OCI-LY1 (cell line): ENCODE measurements around the gene PCBD1.

ENCODE experiments used
- H2AFZ ChIP-seq: fragments of 200-600 bp; sonication (generic), shearing (Covaris generic); 2 replicates; pipeline ENCODE4 v1.6.0; 2014; ENCODE audit warnings: antibody characterized with exemption, mild to moderate bottlenecking, low read length
- H3F3A ChIP-seq: fragments of 200-600 bp; sonication (generic), shearing (Covaris generic); 2 replicates; pipeline ENCODE4 v1.6.0; 2014; ENCODE audit warnings: mild to moderate bottlenecking, antibody characterized with exemption, low read length, moderate library complexity; ENCODE audit not compliant: insufficient read depth
- H3K27ac ChIP-seq: fragments of 200-600 bp; sonication (generic); 2 replicates; pipeline ENCODE4 v1.5.1; 2014; ENCODE audit warnings: low read length, mixed run types, mild to moderate bottlenecking, low read depth; ENCODE audit not compliant: poor library complexity, severe bottlenecking
- H3K27me3 ChIP-seq: fragments of 200-600 bp; sonication (generic); 2 replicates; pipeline ENCODE4 v1.6.0; 2014; ENCODE audit warnings: antibody characterized with exemption, mild to moderate bottlenecking, low read length, moderate library complexity; ENCODE audit not compliant: insufficient read depth
- H3K36me3 ChIP-seq: fragments of 200-600 bp; sonication (generic); 2 replicates; pipeline ENCODE4 v1.6.1; 2014; ENCODE audit warnings: mild to moderate bottlenecking, antibody characterized with exemption, low read length, moderate library complexity, mixed read lengths; ENCODE audit not compliant: insufficient read depth
- H3K4me1 ChIP-seq: fragments of 200-600 bp; sonication (generic); 2 replicates; pipeline ENCODE4 v1.5.1; 2014; ENCODE audit warnings: mild to moderate bottlenecking, low read length, moderate library complexity; ENCODE audit not compliant: insufficient read depth, severe bottlenecking
- H3K4me2 ChIP-seq: fragments of 200-600 bp; sonication (generic), shearing (Covaris generic); 2 replicates; pipeline ENCODE4 v1.6.1; 2014; ENCODE audit warnings: low read length
- H3K4me3 ChIP-seq: fragments of 200-600 bp; sonication (generic); 2 replicates; pipeline ENCODE4 v1.5.1; 2014; ENCODE audit warnings: low read length, low read depth, mild to moderate bottlenecking, mixed read lengths; ENCODE audit not compliant: poor library complexity, severe bottlenecking
- H3K79me2 ChIP-seq: fragments of 200-600 bp; shearing (Covaris generic); 2 replicates; pipeline ENCODE4 v1.6.1; 2016; ENCODE audit warnings: mixed run types, low read length, mixed read lengths; ENCODE audit not compliant: insufficient read depth
- H3K9ac ChIP-seq: fragments of 200-600 bp; sonication (generic), shearing (Covaris generic); 2 replicates; pipeline ENCODE4 v1.6.1; 2014; ENCODE audit warnings: mild to moderate bottlenecking, low read length, mixed read lengths
- H3K9me2 ChIP-seq: fragments of 200-600 bp; sonication (generic), shearing (Covaris generic); 2 replicates; pipeline ENCODE4 v1.6.1; 2014; ENCODE audit warnings: low read depth, mild to moderate bottlenecking, low read length, mixed read lengths
- H3K9me3 ChIP-seq: fragments of 200-600 bp; shearing (Covaris generic); 2 replicates; pipeline ENCODE4 v1.6.1; 2014; ENCODE audit warnings: low read length, mixed read lengths
- H4K20me1 ChIP-seq: fragments of 200-600 bp; sonication (generic), shearing (Covaris generic); 2 replicates; pipeline ENCODE4 v1.6.0; 2016; ENCODE audit warnings: mild to moderate bottlenecking, low read length; ENCODE audit not compliant: insufficient read depth
- EZH2 ChIP-seq: fragments of 200-600 bp; sonication (generic), shearing (Covaris generic); IDR thresholded peaks from 2 replicates; pipeline ENCODE4 v1.8.0; 2017; ENCODE audit warnings: borderline replicate concordance, mixed run types, mild to moderate bottlenecking, antibody characterized with exemption, low read length, moderate library complexity, mixed read lengths
- TF ChIP-seq, protein P1 (sequence below): fragments of 200-600 bp; sonication (generic), shearing (Covaris generic); IDR thresholded peaks from 2 replicates; pipeline ENCODE4 v1.5.1; 2017; ENCODE audit warnings: mild to moderate bottlenecking, antibody characterized with exemption, low read length, moderate library complexity, mixed read lengths

Gene PCBD1

DNA sequence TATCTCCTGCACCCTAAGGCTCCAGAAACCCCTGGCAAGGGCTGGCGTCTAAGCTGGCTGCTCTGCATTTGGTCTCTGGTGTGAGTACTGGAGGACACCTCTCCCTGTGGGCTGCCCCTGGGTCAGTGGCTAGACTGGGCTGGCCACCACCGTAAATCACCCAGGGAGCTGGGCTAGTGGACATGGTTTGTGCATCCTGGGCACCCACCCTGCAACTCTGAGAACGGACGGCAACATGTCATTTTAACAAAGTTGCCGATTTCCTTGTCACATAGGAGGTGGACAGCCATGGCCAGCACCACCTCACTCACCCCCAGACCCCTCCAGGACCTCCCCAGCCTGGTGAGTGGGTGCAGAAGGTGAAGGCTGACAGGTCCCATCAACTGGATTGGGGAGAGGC, 26.8 kb upstream of the PCBD1 start:
- no peaks in the 10 kb centered on the region for H3K36me3 ChIP-seq
- no peak overlapping the region for H3K27ac ChIP-seq
- no peaks in the 10 kb centered on the region for H3K9me2 ChIP-seq
- no peak overlapping the region for H3K4me3 ChIP-seq
- H3K4me2 ChIP-seq = no peak overlapping the region
- no peaks in the 10 kb centered on the region for H3K4me1 ChIP-seq
- H3K9me3 ChIP-seq = no peaks in the 10 kb centered on the region
- no peaks in the 10 kb centered on the region; the same call in 1 of the 2 replicates for H3K27me3 ChIP-seq
- no peak overlapping the region for H2AFZ ChIP-seq
- TF ChIP-seq EZH2 = no peak
- TF ChIP-seq, protein P1, sequence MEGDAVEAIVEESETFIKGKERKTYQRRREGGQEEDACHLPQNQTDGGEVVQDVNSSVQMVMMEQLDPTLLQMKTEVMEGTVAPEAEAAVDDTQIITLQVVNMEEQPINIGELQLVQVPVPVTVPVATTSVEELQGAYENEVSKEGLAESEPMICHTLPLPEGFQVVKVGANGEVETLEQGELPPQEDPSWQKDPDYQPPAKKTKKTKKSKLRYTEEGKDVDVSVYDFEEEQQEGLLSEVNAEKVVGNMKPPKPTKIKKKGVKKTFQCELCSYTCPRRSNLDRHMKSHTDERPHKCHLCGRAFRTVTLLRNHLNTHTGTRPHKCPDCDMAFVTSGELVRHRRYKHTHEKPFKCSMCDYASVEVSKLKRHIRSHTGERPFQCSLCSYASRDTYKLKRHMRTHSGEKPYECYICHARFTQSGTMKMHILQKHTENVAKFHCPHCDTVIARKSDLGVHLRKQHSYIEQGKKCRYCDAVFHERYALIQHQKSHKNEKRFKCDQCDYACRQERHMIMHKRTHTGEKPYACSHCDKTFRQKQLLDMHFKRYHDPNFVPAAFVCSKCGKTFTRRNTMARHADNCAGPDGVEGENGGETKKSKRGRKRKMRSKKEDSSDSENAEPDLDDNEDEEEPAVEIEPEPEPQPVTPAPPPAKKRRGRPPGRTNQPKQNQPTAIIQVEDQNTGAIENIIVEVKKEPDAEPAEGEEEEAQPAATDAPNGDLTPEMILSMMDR = no peak
- H3K9ac ChIP-seq = no peak overlapping the region
- H3F3A ChIP-seq = no peaks in the 10 kb centered on the region
- H3K79me2 ChIP-seq = no peaks in the 10 kb centered on the region
- no peaks in the 10 kb centered on the region for H4K20me1 ChIP-seq

DNA sequence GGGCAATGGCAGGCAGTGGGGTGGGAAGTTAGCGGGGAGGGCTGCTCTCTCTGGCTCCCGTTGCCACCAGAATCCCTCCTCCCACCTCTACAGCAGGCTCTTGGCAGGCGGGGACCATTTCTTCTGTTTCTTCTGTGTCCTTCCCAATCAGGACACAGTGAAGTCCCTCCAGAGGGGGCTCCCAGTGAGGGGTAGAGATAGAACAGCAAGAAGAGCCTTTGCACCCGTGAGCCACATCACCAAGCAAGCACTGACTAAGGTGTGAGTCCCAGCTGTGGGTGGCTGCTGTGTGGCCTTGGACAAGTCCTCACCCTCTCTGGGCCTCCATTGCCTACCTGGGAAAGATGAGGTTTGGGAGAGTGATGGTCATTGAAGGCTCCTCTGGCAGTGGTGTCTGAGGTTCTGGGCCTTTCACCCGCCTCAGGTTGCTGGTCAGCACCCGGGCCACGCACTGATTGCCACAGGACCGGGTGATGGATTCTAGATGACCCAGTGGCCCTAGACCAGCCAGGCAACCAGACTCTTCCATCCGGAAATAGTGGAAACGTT, 26.0 kb upstream of the PCBD1 start:
- Histone ChIP-seq H3K9ac (no peak overlapping the region), H3K36me3 (no peaks in the 10 kb centered on the region), H3K79me2 (no peaks in the 10 kb centered on the region), H3K4me3 (no peak overlapping the region), H3F3A (no peaks in the 10 kb centered on the region), H3K9me3 (no peaks in the 10 kb centered on the region), H3K9me2 (no peaks in the 10 kb centered on the region), H4K20me1 (no peaks in the 10 kb centered on the region), H3K27me3 (peaks cover 2% of the 10 kb centered on the region), H3K4me1 (no peaks in the 10 kb centered on the region), H2AFZ (no peak overlapping the region), H3K27ac (no peak overlapping the region), H3K4me2 (no peak overlapping the region)
- TF ChIP-seq, protein P1 = no peak
- TF ChIP-seq EZH2 = no peak

DNA sequence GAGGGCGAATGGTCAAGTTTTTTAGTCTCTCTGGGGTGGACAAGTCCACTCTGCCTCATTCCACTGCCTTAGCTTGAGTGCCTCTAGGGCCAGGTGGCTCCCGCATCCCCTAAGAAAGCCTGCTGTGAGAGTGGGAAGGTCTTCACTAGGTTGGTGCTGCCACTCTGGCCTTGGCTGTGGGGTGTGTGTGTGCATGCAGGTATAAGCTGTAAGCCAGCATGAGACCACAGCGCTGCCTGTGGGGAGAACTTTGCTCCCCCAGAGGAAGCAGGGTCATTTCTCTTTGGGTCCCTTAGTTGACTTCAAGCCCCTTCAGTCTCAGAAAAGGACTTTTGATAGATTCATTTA, 25.5 kb upstream of the PCBD1 start:
- H3K27me3 ChIP-seq = peaks cover 4% of the 10 kb centered on the region
- no peaks in the 10 kb centered on the region for H3K4me1 ChIP-seq
- H3K79me2 ChIP-seq = no peaks in the 10 kb centered on the region
- H4K20me1 ChIP-seq = no peaks in the 10 kb centered on the region
- H3K9ac ChIP-seq = no peak overlapping the region
- no peak overlapping the region for H3K27ac ChIP-seq
- no peak overlapping the region for H3K4me2 ChIP-seq
- H3K4me3 ChIP-seq = no peak overlapping the region
- H3K36me3 ChIP-seq = no peaks in the 10 kb centered on the region
- TF ChIP-seq, protein P1 = no peak
- no peak for TF ChIP-seq EZH2
- H3K9me2 ChIP-seq = no peaks in the 10 kb centered on the region
- no peaks in the 10 kb centered on the region for H3F3A ChIP-seq
- no peak overlapping the region for H2AFZ ChIP-seq
- no peaks in the 10 kb centered on the region for H3K9me3 ChIP-seq
